Iris pigment epithelial cell (primary cell): ENCODE measurements around the gene IDI2.

ENCODE experiments used
- DNase-seq: peaks from one replicate; pipeline ENCODE4 v3.0.0-alpha.2; 2011; ENCODE audit warnings: low read depth

IDI2 gene

DNA sequence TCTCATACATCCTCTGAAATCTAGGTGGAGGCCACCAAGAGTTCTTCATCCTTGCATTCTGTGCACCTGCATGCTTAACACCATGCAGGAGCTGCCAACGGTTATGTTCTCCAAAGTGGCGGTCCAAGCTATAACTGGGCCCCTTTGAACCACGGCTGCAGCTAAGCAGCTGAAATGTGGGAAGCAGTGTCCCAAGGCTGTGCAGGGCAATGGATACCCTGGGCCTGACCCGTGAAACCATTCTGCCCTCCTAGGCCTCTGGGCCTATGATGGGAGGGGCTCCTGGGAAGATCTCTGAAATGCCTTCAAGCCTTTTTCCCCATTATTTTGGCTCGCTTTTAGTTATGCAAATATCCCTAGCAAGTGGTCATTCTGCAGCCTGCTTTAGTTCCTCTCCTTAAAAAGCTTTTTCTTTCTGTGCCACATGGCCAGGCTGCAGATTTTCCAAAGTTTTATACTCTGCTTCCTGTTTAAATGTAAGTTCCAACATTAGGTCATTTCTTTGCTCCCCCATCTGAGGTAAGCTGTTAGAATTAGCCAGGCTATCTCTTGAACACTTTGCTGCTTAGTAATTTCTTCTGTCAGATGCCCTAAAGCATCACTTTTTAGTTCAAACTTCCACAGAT, 45.1 kb downstream of the IDI2 start:
- no peak for DNase-seq

DNA sequence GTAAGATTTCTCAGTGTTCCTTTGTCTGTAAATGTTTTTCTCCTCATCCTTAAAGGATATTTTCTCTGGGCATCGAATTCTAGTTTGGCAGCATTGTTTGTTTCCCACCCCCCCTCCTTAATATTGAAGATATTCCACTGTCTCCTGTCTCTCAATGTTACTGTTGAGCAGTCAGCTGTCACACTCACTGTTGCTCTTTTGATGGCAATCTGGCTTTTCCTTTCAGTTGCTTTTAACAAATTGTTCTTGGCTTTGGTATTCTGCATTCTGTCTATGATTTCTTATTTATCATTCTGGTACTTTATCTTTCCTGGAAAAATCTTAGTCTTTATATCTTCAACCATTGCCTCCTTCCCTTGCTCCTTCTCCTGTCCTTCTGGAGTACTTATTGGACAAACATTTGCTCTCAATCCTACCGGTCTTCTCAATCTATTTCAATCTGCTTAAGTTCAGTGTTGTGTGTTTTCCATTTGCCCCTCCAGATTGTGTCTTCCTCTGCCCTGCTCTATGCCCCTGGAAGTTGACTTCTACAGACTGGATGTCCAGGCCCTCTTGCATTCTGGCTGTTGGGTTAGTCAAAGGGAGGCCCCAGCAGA, 46.7 kb downstream of the IDI2 start:
- no peak for DNase-seq

GRCh38 chr10:976316-976715, 49.3 kb downstream of the IDI2 start:
- no peak for DNase-seq

GRCh38 chr10:974785-975074, 50.9 kb downstream of the IDI2 start:
- DNase-seq, result no peak

DNA sequence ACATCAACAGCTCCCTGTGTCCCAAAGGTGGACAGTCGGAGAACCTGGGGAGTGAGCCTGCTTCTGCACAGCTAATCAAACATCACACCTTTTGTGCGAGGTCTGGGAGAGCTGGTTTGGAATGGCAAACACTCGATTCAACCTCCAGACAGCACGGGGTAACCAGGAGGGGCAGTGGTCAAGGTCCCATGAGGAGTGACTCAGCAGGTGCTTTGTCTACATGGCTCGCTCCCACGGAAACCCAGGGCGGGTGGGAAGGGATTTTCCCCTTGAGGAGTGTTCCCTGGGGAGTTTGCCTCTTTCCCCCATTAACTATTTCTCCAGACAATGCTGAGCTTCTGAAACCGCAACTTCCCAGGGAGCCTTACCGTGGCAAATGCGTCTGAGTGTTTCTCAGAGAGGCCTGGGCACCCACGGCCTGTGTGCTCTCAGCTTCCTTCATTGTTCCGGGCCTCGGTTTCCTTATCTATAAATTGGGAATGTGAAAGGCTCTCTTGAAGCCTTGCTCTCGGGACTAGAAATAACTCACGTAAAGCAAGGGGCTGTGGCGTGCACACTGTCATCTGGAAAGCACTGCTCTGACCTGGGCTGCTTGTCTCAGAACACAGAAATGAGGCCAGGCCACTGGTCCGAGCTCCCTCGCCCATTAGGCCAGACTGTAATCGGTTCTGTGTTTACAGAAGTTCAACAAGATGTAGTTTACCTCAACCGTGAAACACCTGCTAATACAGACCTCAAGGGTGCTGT, 51.4 kb downstream of the IDI2 start:
- peak; percentile 17 for DNase-seq

DNA sequence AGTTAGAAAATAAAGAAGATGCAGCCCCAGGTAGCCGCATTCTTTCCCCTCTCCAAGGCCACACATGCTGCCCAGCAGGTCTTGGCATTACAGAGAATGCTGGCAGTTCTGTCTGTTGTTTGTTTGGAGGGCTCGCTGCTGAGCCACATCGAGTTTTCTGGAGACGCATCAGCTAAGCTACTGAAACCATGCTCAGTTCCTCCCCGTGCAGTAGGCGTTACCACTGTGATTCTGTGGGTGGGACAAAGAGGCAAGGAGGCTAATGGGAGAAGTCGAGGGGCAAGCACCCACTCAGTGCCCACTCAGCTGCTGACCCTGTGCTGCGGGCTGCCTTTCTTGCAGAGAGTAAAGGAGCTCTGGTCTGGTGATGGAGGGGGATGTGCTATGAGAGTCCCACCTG, 52.9 kb downstream of the IDI2 start:
- DNase-seq, result no peak

DNA sequence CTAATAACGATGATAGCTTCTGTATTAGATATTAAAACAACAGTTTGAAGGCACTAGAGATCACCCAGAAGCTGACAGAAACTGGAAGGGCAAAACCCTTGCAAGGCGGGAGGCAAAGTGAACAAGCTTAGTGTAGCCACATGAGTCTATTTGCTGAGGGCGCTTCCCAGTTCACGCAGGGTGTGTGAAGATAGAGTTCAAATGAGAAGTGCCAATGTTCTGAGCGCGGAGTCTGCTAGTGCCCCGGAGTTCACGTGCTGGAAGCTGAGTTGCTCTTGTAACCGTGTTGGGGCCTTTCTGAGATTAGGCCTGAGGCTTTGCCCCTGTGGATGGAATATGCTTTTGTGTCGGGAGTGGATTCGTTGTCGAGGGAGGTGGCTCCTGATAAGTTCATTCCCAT, 54.0 kb downstream of the IDI2 start:
- DNase-seq, result no peak

GRCh38 chr10:971150-971542, 54.5 kb downstream of the IDI2 start:
- DNase-seq, result peak; percentile 49

DNA sequence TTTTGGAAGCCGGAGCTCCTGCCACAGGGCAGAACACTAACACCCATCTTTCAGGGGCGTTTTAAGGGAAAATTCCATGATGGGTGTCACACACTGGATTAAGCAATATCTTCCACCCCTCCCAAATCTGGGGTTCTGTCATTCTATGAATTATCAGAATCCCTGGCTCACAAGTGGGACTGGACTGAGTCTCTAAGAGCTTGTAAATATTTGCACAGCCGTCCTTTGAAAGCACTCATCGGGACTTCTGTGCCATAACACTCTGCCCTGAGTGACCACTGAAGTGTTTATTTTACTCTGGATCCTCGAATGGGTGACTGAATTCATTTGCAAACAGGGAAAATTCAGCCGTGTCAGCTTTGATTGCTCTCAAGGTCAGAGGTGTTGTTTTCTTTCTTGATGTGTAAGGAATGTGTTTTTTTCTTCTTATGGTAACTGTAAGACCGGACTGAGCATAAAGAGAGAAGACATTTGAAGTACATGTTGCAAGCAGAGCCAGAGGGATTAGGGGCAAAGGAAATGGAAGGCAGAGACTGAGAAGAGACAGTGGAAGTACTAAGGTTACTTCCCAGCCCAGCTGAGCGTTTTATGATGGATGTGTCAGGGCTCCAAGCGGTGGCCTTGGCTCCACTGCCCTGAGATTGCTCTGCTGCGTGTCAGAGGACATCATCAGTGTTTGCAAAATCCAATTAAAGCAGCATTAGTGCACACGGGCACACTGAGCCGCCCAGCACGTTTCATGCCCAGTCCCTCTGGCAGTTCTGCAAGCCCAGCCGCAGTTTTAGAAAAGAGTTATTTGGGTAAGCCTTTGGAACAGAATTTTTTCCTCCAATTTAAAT, 55.1 kb downstream of the IDI2 start:
- peak; percentile 54 for DNase-seq

GRCh38 chr10:969473-970150, 56.0 kb downstream of the IDI2 start:
- no peak for DNase-seq
